ENCODE results near the gene HSP90B1. TPM values are rescaled to one million over a fixed set of nuclear protein-coding genes. Genes with fewer than 3 reads are reported as not detected.

HSP90B1 gene
- total and polyA plus RNA-seq, 8 donors: 270 to 736 (median 411) TPM

DNA sequence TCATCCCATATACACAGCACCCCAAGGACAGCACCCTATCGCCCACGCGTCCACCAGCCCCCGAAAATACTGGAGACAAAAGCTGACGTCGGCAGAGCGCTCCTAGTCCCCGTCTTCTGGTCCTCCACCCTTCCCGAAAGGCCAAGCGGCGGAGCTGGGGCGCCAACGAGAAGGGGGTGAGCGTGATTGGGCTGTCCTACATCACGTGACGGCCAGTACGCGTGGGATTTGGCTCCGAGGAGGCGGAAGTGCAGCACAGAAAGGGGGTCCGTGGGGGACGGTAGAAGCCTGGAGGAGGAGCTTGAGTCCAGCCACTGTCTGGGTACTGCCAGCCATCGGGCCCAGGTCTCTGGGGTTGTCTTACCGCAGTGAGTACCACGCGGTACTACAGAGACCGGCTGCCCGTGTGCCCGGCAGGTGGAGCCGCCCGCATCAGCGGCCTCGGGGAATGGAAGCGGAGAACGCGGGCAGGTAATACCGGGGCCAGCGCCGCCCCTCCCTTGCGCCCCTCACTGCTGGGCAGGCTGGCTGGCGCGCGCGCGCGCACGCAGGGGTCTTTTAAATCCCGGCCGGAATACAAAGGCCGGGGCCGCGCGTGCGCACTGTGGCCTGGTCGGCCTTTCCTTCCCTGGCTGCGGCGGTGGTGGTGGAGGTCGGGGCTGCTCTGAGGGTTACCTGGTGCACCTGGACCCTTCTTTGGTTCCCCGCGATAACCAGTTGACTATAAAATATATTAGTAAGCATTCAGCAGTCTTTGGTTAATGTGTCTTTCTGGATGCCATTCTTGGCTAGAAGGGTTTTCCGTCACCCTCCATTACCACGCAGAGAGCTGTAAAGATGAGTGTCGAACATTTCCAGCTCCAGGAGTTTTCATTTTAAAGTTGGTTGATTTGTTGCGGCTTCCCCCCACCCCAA, 35.6 kb downstream of the HSP90B1 start, which contains the start of gene TDG:
TDG (plus strand) TSS at position 283 of the 915 bp plus-strand sequence; CDS start at position 449, 166 bp downstream.
- TF ChIP-seq, protein P1, sequence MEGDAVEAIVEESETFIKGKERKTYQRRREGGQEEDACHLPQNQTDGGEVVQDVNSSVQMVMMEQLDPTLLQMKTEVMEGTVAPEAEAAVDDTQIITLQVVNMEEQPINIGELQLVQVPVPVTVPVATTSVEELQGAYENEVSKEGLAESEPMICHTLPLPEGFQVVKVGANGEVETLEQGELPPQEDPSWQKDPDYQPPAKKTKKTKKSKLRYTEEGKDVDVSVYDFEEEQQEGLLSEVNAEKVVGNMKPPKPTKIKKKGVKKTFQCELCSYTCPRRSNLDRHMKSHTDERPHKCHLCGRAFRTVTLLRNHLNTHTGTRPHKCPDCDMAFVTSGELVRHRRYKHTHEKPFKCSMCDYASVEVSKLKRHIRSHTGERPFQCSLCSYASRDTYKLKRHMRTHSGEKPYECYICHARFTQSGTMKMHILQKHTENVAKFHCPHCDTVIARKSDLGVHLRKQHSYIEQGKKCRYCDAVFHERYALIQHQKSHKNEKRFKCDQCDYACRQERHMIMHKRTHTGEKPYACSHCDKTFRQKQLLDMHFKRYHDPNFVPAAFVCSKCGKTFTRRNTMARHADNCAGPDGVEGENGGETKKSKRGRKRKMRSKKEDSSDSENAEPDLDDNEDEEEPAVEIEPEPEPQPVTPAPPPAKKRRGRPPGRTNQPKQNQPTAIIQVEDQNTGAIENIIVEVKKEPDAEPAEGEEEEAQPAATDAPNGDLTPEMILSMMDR (IDR thresholded peaks at IDR 0.05): no peak
- Histone ChIP-seq H3K36me3 (no peaks in the 10 kb centered on the region), H3K4me3 (peak within 1 kb of the TSS; percentile 67 to 97 (median 81)), H3K4me1 (peaks cover 6 to 29% (median 9%) of the 10 kb centered on the region in 3 donors), H3K27me3 (no peaks in the 10 kb centered on the region), H3K9me3 (no peaks in the 10 kb centered on the region), H3K27ac (peak within 1 kb of the TSS; percentile 90 to 94 (median 92))
- intact Hi-C loops (cut with DNase I): no loop called here
- ATAC-seq: peak; percentile 96 to 99 (median 98)
- WGBS, 2 donors: 4 to 5% methylated on average over 64 of the region's 64 CpGs
- no peak for FAIRE-seq
- peak; percentile 95 to 98 (median 96) for DNase-seq

DNA sequence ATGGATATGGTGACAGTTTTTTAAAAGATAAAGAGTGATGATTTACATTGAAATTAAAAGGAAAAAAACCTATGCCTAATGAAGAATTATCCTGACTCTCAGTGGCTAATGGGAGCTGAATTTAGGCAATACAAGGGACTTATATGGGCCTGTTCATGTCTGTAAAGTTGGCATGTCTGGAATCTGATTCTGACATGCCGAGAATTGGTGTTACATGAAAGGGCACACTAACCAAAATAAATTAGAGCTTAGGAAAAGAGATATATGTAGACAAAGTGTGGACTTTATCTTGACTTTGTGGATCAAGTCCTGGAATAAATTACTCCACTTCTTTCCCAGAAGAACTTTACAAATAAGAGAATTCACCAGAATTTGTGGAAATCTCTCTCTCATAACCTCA, 36.5 kb downstream of the HSP90B1 start:
- intact Hi-C loops (cut with DNase I): no loop called here
- H3K36me3 ChIP-seq: no peaks in the 10 kb centered on the region
- no peak for ATAC-seq
- FAIRE-seq: no peak
- no peaks in the 10 kb centered on the region for H3K9me3 ChIP-seq
- TF ChIP-seq, protein P1 (IDR thresholded peaks at IDR 0.05): no peak
- no peak for DNase-seq
- peak overlapping the region in 3 of 4 donors; percentile 67 to 97 (median 86) for H3K4me3 ChIP-seq
- 12 to 16% methylated on average over 1 of the region's 1 CpG for WGBS, 2 donors
- H3K4me1 ChIP-seq: peaks cover 6 to 31% (median 9%) of the 10 kb centered on the region in 3 donors
- H3K27me3 ChIP-seq: no peaks in the 10 kb centered on the region
- H3K27ac ChIP-seq: peak overlapping the region in 2 of 4 donors; percentile 94

DNA sequence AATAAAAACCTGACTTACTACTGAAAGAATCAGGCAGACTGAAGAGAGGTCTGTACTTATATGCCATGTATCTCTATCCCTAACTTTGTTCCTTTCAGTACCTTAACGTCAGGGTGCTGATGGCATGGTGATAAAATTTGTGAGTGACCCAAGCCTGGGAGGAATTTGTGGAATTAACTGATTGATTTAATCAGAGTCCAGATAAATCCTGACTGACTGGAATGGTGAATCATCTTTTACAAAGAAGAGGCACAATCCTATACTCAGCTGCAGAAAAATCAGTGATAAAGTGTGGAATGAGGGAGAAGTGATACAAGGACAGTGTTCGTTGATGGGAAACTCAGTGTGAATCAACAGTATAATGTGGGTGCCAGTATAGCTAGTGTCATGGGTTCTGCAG, 39.2 kb downstream of the HSP90B1 start:
- no peak for ATAC-seq
- FAIRE-seq: no peak
- Histone ChIP-seq H3K27me3 (no peaks in the 10 kb centered on the region), H3K9me3 (no peaks in the 10 kb centered on the region), H3K4me3 (no peak overlapping the region), H3K4me1 (peaks cover 4 to 24% (median 6%) of the 10 kb centered on the region in 3 donors), H3K36me3 (no peaks in the 10 kb centered on the region), H3K27ac (no peak overlapping the region)
- TF ChIP-seq, protein P1 (IDR thresholded peaks at IDR 0.05): no peak
- intact Hi-C loops (cut with DNase I): no loop called here
- 41 to 45% methylated on average over 2 of the region's 2 CpGs for WGBS, 2 donors
- DNase-seq: no peak

DNA sequence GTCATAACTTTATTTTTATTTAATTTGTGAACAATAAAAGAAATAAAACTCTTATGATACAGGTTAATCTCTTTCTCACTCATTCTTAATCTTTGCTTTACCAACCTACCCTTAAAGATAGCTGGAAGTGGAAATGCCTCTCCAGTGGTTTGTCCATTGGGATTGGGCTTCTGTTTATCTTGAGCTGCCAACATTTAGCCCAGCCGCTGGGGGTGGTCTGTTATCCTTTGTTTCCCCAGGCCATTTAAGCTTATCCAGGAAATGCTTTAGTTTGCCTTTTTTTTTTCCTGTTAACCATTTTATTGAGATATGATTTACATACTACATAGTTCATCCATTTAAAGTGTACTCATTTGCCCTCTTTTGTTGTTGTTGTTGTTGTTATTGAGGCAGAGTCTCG, 43.7 kb downstream of the HSP90B1 start:
- WGBS, 2 donors: 80 to 90% methylated on average over 2 of the region's 2 CpGs
- Histone ChIP-seq H3K9me3 (no peaks in the 10 kb centered on the region), H3K4me3 (no peak overlapping the region), H3K27me3 (no peaks in the 10 kb centered on the region), H3K27ac (no peak overlapping the region), H3K36me3 (peaks cover 0 to 6% (median 0%) of the 10 kb centered on the region in 3 donors), H3K4me1 (peaks cover 0 to 2% (median 0%) of the 10 kb centered on the region in 3 donors)
- ATAC-seq: no peak
- no peak for FAIRE-seq
- intact Hi-C loops (cut with DNase I): no loop called here
- no peak for DNase-seq
- TF ChIP-seq, protein P1 (IDR thresholded peaks at IDR 0.05): no peak
